Measurements from ENCODE around the gene ANKRD18A.
"Not testable (repeated sequence)": the region's sequence is repeated elsewhere in the genome, so short reads cannot be mapped to it uniquely, and the experiment has no call there.

ANKRD18A gene

DNA sequence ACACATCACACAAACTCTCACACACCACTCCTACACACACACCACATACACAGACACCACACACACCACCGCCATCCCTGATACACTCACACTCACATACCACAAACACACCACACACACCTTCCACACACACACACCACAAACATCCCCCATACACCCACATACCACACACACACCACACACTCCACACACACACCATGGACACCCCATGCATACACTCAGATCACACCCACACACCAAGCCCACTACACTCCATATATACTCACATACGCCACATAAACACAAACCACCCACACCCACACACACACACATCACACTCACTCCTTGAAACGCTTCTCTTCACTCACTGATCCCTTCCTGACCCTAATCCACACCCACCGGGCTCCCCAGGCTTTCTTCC is 9.1 kb upstream of the ANKRD18A start:
- no peak for DNase-seq (ENCODE audit: low read depth in 1 of 2, low spot score in 1 of 2)

GRCh38 chr9:38626006-38626405 is 5.6 kb upstream of the ANKRD18A start:
- DNase-seq (ENCODE audit: low read depth in 1 of 2, low spot score in 1 of 2), result no peak

GRCh38 chr9:38622951-38623350 is 2.6 kb upstream of the ANKRD18A start:
- no peak for DNase-seq (ENCODE audit: low read depth in 1 of 2, low spot score in 1 of 2)

- no peak for DNase-seq (ENCODE audit: low read depth in 1 of 2, low spot score in 1 of 2)
Observed at GRCh38 chr9:38622288-38622674, 1.9 kb upstream of the ANKRD18A start.

DNA sequence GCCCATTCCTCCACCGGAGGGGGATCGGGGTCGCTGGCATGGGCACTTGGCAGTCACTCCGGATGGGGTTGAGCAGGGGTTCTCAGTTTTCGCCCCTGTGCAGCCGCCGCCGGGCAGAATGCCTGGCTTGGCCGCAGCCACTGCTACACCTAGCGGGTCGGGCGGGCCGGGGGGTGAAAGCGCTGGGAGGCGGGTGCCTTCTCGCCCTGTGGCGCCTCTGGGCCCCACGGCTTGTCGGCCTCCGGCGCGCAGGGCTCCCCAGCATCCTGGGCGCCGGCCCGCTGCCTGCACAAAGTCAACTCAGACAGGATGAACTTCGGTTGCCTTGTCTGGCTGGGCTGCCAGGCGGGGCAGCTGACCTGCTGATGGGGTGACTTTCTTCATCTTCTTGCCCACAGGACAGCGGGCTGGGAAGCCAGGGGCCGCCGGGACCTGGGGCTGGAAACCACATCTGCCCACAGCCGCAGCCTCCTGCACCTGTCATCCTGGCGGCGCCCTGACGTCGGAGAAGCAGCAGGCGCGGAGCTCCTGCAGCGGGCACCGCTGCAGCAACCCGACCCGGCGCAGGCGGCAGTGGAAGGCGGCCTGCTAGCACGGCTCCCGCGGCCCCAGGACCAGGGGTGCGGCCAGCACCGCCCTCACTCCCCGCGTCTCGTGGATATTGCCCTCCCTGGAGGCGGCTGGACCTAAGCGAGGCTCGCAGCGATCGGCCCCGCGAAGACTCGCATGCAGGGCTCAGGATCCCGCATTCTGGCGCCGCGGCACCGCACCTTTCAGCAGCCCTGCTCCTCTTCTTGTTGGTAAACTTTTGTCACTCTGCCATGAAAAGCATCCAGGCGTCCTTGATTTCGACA is 1.3 kb upstream of the ANKRD18A start:
- DNase-seq (ENCODE audit: low read depth in 1 of 2, low spot score in 1 of 2), result peak; percentile 26 to 28

GRCh38 chr9:38619556-38620447 is 594 bp downstream of the ANKRD18A start:
- DNase-seq (ENCODE audit: low read depth in 1 of 2, low spot score in 1 of 2), result peak in 1 of 2 donors; percentile 2

- DNase-seq (ENCODE audit: low read depth in 1 of 2, low spot score in 1 of 2), result not testable (repeated sequence)
Observed at GRCh38 chr9:38598029-38598745, 22.2 kb downstream of the ANKRD18A start.

DNA sequence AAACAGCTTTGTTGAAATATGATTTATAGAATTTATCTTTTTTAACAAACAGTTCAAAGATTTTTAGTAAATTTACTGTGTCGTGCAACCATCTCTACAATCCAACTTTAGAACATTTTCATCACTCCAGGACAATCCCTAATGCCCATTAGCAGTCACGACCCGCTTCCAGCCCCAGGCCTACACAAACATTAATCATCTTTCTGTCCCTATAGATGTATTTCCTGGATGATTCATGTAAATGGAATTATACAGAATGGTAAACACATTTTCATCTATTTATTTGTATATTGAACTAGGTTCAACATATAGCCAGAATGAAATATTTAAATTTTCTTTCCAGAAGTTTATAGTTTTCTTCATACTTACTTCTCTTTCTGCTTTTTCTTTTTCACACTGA is 25.3 kb downstream of the ANKRD18A start:
- DNase-seq (ENCODE audit: low read depth in 1 of 2, low spot score in 1 of 2), result not testable (repeated sequence)

GRCh38 chr9:38591346-38592063 is 28.9 kb downstream of the ANKRD18A start:
- DNase-seq (ENCODE audit: low read depth in 1 of 2, low spot score in 1 of 2), result not testable (repeated sequence)

GRCh38 chr9:38583765-38584164 is 36.6 kb downstream of the ANKRD18A start:
- not testable (repeated sequence) for DNase-seq (ENCODE audit: low read depth in 1 of 2, low spot score in 1 of 2)

DNA sequence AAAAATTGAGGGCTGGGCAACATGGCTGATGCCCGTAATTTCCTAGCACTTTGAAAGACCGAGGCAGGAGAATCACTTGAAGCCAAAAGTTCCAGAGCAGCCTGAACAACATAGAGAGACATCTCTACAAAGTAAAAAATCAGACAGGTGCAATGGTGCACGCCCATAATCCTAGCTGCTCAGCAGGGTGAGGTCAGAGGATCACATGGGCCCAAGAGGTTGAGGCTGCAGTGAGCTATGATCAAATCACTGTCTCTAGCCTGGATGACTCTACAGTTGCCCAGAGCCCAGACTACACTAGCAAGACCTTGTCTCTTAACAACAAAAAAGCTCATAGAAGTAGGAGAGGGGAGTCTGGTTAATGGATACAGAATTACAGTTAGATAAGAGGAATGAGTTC is 40.3 kb downstream of the ANKRD18A start:
- DNase-seq (ENCODE audit: low read depth in 1 of 2, low spot score in 1 of 2), result not testable (repeated sequence)

- not testable (repeated sequence) for DNase-seq (ENCODE audit: low read depth in 1 of 2, low spot score in 1 of 2)
Observed at GRCh38 chr9:38576181-38576580, 44.2 kb downstream of the ANKRD18A start.

- DNase-seq (ENCODE audit: low read depth in 1 of 2, low spot score in 1 of 2), result not testable (repeated sequence)
Observed at GRCh38 chr9:38566048-38566447, 54.3 kb downstream of the ANKRD18A start.

GRCh38 chr9:38565178-38565577 is 55.2 kb downstream of the ANKRD18A start:
- not testable (repeated sequence) for DNase-seq (ENCODE audit: low read depth in 1 of 2, low spot score in 1 of 2)

DNA sequence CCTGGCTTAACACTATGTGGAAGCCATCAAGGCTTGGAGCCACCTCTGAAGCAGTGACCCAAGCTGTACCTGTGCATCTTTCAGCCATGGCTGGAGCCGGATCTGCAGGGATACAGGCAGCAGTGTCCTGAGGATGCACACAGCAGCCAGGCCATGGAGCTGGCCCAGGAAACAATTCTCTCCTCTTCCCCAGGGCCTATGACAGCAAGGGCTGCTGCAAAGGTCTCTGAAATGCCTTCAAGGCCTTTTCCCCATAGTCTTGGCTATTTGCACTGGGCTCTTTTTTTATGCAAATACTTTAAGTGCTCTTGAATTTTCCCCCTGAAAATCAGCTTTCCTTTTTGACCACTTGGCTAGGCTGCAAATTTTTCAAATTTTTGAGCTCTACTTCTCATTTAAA is 56.5 kb downstream of the ANKRD18A start:
- not testable (repeated sequence) for DNase-seq (ENCODE audit: low read depth in 1 of 2, low spot score in 1 of 2)

DNA sequence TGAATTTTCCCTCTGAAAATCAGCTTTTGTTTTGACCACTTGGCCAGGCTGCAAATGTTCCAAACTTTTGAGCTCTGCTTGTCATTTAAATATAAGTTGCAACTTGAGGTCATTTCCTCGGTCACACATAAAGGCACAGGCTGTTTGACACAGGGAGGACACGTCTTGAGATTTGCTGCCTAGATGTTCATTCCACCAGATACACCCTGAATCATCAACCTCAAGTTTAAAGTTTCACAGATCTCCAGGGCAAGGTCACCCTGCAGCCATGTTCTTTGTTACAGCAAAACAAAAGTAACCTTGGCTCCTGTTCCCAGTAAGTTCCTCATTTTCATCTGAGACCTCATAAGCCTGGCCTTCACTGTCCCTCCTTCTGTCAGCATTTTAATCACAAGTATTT is 59.3 kb downstream of the ANKRD18A start:
- not testable (repeated sequence) for DNase-seq (ENCODE audit: low read depth in 1 of 2, low spot score in 1 of 2)

DNA sequence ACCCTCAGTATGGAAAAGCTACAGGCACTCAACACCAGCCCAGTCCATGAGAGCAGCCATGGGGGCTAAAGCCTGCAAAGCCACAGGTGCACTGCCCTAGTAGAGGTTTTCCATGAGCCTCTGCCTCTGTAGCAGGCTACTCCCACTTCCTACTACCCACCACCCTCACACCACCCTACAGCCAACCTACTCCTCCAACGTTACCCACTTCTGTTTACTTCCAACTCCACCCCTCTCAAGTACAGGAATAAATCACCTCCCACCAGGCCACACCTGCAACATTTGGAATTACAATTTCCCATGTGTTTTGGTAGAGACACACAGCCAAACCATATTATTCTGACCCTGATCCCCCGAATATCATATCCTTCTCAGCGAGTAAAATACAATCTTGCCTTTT is 61.2 kb downstream of the ANKRD18A start:
- DNase-seq (ENCODE audit: low read depth in 1 of 2, low spot score in 1 of 2), result not testable (repeated sequence)

GRCh38 chr9:38557746-38558145 is 62.6 kb downstream of the ANKRD18A start:
- not testable (repeated sequence) for DNase-seq (ENCODE audit: low read depth in 1 of 2, low spot score in 1 of 2)

DNA sequence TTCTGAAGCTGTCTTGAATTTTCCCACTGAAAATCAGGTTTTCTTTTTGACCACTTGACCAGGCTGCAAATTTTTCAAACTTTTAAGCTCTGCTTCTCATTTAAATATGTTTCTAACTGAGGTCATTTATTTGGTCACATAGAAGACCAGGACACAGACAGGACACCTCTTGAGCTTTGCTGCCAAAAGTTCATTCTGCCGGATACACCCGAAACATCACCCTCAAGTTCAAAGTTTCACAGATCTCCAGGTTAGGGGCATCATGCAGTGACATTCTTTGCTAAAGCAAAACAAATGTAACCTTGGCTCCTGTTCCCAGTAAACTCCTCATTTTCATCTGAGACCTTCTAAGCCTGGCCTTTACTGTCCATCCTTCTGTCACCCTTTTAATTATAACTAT is 65.4 kb downstream of the ANKRD18A start:
- not testable (repeated sequence) for DNase-seq (ENCODE audit: low read depth in 1 of 2, low spot score in 1 of 2)

GRCh38 chr9:38553019-38553418 is 67.4 kb downstream of the ANKRD18A start:
- not testable (repeated sequence) for DNase-seq (ENCODE audit: low read depth in 1 of 2, low spot score in 1 of 2)

Measured in activated T-helper 1 cell treated with anti-CD3 and anti-CD28 coated beads, Interleukin-2, amount 50 U/mL, for 16 hours (primary cell).